ENCODE data around the gene KANSL3.
"Not testable (repeated sequence)": the region's sequence is repeated elsewhere in the genome, so short reads cannot be mapped to it uniquely, and the experiment has no call there.

The KANSL3 gene

GRCh38 chr2:96638144-96639121 lies at the start of gene KANSL3:
Gene KANSL3 (minus strand): TSS chr2:96638312. CDS start chr2:96637135, 1,177 bp downstream.
- peak; percentile 91 for DNase-seq

- no peak for DNase-seq
Observed at GRCh38 chr2:96687266-96687665, 49.2 kb upstream of the KANSL3 start.

GRCh38 chr2:96685577-96686459 lies 47.7 kb upstream of the KANSL3 start:
- DNase-seq, result no peak

- DNase-seq, result no peak
Observed at GRCh38 chr2:96684883-96685576, 46.9 kb upstream of the KANSL3 start.

GRCh38 chr2:96683972-96684820 lies 46.1 kb upstream of the KANSL3 start:
- no peak for DNase-seq

GRCh38 chr2:96683307-96683706 lies 45.2 kb upstream of the KANSL3 start:
- no peak for DNase-seq

GRCh38 chr2:96681540-96681939 lies 43.4 kb upstream of the KANSL3 start:
- DNase-seq, result no peak

- no peak for DNase-seq
Observed at GRCh38 chr2:96680561-96681141, 42.5 kb upstream of the KANSL3 start.

GRCh38 chr2:96679848-96680247 lies 41.7 kb upstream of the KANSL3 start:
- DNase-seq, result no peak

GRCh38 chr2:96669539-96670215 lies 31.6 kb upstream of the KANSL3 start:
- DNase-seq, result no peak

GRCh38 chr2:96668771-96669170 lies 30.7 kb upstream of the KANSL3 start:
- no peak for DNase-seq

GRCh38 chr2:96665717-96666116 lies 27.6 kb upstream of the KANSL3 start:
- DNase-seq, result not testable (repeated sequence)

- no peak for DNase-seq
Observed at GRCh38 chr2:96665083-96665569, 27.0 kb upstream of the KANSL3 start.

GRCh38 chr2:96664366-96664925 lies 26.3 kb upstream of the KANSL3 start:
- DNase-seq, result no peak

GRCh38 chr2:96663829-96664228 lies 25.7 kb upstream of the KANSL3 start:
- no peak for DNase-seq

- DNase-seq, result no peak
Observed at GRCh38 chr2:96663177-96663576, 25.1 kb upstream of the KANSL3 start.

- DNase-seq, result no peak
Observed at GRCh38 chr2:96662360-96662759, 24.2 kb upstream of the KANSL3 start.

- no peak for DNase-seq
Observed at GRCh38 chr2:96661324-96661723, 23.2 kb upstream of the KANSL3 start.

- no peak for DNase-seq
Observed at GRCh38 chr2:96656540-96656939, 18.4 kb upstream of the KANSL3 start.

GRCh38 chr2:96655526-96655925 lies 17.4 kb upstream of the KANSL3 start:
- DNase-seq, result no peak

All from activated CD4-positive, alpha-beta T cell treated with anti-CD3 and anti-CD28 coated beads, Interleukin-2, amount 50 U/mL, for 16 hours (primary cell).